Measurements from ENCODE around the gene BOK.

Gene BOK

GRCh38 chr2:241560162-241560882 lies 1.8 kb downstream of the BOK start:
- Histone ChIP-seq H3K9me2 (replicated peaks; ENCODE audit: low read depth, low read length) (no peaks in the 10 kb centered on the region), H3F3A (ENCODE audit: low read depth) (no peaks in the 10 kb centered on the region), H4K20me1 (ENCODE audit: insufficient read depth, low read length, poor library complexity, severe bottlenecking) (no peaks in the 10 kb centered on the region), H3K79me2 (ENCODE audit: insufficient read depth, low read length) (no peaks in the 10 kb centered on the region), H3K27me3 (ENCODE audit: insufficient read depth, low read length, poor library complexity, severe bottlenecking) (no peaks in the 10 kb centered on the region), H3K4me2 (ENCODE audit: low read depth, low read length, poor library complexity, severe bottlenecking) (no peak overlapping the region), H3K9me3 (ENCODE audit: insufficient read depth, low read depth, low read length) (peaks cover 6% of the 10 kb centered on the region; the same call in 1 of the 2 replicates), H3K4me3 (ENCODE audit: low read length, poor library complexity, severe bottlenecking) (no peak overlapping the region), H2AFZ (ENCODE audit: low read length) (no peak overlapping the region), H3K36me3 (ENCODE audit: insufficient read depth, low read length) (no peaks in the 10 kb centered on the region), H3K4me1 (ENCODE audit: insufficient read depth, low read length, poor library complexity, severe bottlenecking) (peaks cover 6% of the 10 kb centered on the region), H3K9ac (ENCODE audit: low read depth, low read length, poor library complexity, severe bottlenecking) (no peak overlapping the region)
- TF ChIP-seq EZH2phosphoT487 (IDR thresholded peaks at IDR 0.05; ENCODE audit: borderline replicate concordance), result no peak
- TF ChIP-seq CTCF (conservative IDR thresholded peaks at IDR 0.05; ENCODE audit: low read length), result no peak

- Histone ChIP-seq H3K27me3 (ENCODE audit: insufficient read depth, low read length, poor library complexity, severe bottlenecking) (no peaks in the 10 kb centered on the region), H3K9ac (ENCODE audit: low read depth, low read length, poor library complexity, severe bottlenecking) (no peak overlapping the region), H3K4me2 (ENCODE audit: low read depth, low read length, poor library complexity, severe bottlenecking) (no peak overlapping the region), H3K4me1 (ENCODE audit: insufficient read depth, low read length, poor library complexity, severe bottlenecking) (peaks cover 1% of the 10 kb centered on the region), H3K79me2 (ENCODE audit: insufficient read depth, low read length) (no peaks in the 10 kb centered on the region), H3K9me2 (replicated peaks; ENCODE audit: low read depth, low read length) (no peaks in the 10 kb centered on the region), H3K4me3 (ENCODE audit: low read length, poor library complexity, severe bottlenecking) (no peak overlapping the region), H2AFZ (ENCODE audit: low read length) (no peak overlapping the region), H3F3A (ENCODE audit: low read depth) (no peaks in the 10 kb centered on the region), H3K36me3 (ENCODE audit: insufficient read depth, low read length) (no peaks in the 10 kb centered on the region), H4K20me1 (ENCODE audit: insufficient read depth, low read length, poor library complexity, severe bottlenecking) (no peaks in the 10 kb centered on the region), H3K9me3 (ENCODE audit: insufficient read depth, low read depth, low read length) (peaks cover 6% of the 10 kb centered on the region; the same call in 1 of the 2 replicates)
- no peak for TF ChIP-seq CTCF (conservative IDR thresholded peaks at IDR 0.05; ENCODE audit: low read length)
- no peak for TF ChIP-seq EZH2phosphoT487 (IDR thresholded peaks at IDR 0.05; ENCODE audit: borderline replicate concordance)
Measured at GRCh38 chr2:241560883-241561474, 2.4 kb downstream of the BOK start.

GRCh38 chr2:241561832-241562231 lies 3.3 kb downstream of the BOK start:
- TF ChIP-seq CTCF (conservative IDR thresholded peaks at IDR 0.05; ENCODE audit: low read length) (no peak), EZH2phosphoT487 (IDR thresholded peaks at IDR 0.05; ENCODE audit: borderline replicate concordance) (no peak)
- Histone ChIP-seq H3K9me2 (replicated peaks; ENCODE audit: low read depth, low read length) (no peaks in the 10 kb centered on the region), H3K36me3 (ENCODE audit: insufficient read depth, low read length) (no peaks in the 10 kb centered on the region), H3K4me2 (ENCODE audit: low read depth, low read length, poor library complexity, severe bottlenecking) (no peak overlapping the region), H3K4me3 (ENCODE audit: low read length, poor library complexity, severe bottlenecking) (no peak overlapping the region), H3K27me3 (ENCODE audit: insufficient read depth, low read length, poor library complexity, severe bottlenecking) (no peaks in the 10 kb centered on the region), H3K4me1 (ENCODE audit: insufficient read depth, low read length, poor library complexity, severe bottlenecking) (no peaks in the 10 kb centered on the region), H3F3A (ENCODE audit: low read depth) (no peaks in the 10 kb centered on the region), H4K20me1 (ENCODE audit: insufficient read depth, low read length, poor library complexity, severe bottlenecking) (no peaks in the 10 kb centered on the region), H3K9me3 (ENCODE audit: insufficient read depth, low read depth, low read length) (peaks cover 1% of the 10 kb centered on the region; the same call in 1 of the 2 replicates), H3K79me2 (ENCODE audit: insufficient read depth, low read length) (no peaks in the 10 kb centered on the region), H3K9ac (ENCODE audit: low read depth, low read length, poor library complexity, severe bottlenecking) (no peak overlapping the region), H2AFZ (ENCODE audit: low read length) (no peak overlapping the region)
